NCI-H748 (cell line): ENCODE data around the gene APPL2.
"Not testable (repeated sequence)": the region's sequence is repeated elsewhere in the genome, so short reads cannot be mapped to it uniquely, and the experiment has no call there.

Experiments used
- DNase-seq: peaks from one replicate; lab custom pipeline; 2025; ENCODE audit not compliant: unreplicated experiment; lab: John Stamatoyannopoulos, UW

Gene APPL2

DNA sequence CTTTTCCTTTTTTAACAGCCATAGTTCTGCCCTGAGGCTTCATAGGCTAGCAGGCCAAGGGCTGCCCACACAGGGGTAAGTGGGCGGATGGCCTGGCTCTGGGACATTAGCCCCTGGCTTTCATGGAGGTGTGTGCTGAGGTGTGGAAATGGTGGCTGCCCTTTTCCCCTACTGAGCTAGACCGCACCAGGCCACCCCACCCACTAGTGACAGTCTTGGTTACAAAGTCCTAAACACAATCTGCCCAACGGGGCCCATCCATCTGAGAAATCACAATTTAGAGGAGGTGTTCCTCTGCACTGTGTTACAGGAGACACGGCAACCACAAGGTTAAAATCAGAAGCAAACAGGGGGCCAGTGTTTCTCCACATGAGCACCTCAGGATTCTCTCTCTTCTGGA, 35.6 kb downstream of the APPL2 start:
- no peak for DNase-seq

GRCh38 chr12:105198961-105199360, 37.0 kb downstream of the APPL2 start:
- no peak for DNase-seq

- DNase-seq: no peak
Measured at GRCh38 chr12:105196090-105196489, 39.9 kb downstream of the APPL2 start.

DNA sequence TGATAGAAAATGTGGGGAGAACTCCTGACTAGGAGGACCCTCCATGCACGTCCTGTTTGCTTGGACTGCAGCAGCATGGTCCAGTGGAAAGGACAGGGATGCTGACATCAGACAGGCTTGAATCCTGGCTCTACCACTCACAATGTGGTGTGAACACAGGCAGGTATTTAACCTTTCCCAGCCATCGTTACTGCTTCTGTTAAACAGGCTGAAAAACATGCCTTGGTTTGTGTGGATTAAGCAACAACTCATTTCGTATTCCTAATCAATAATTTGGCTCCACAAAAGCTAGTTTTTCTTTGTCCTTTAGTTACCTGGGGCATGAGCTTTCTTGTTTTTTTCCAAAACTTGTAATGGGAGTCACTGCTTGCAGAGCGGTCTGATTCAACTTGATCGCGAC, 41.0 kb downstream of the APPL2 start:
- DNase-seq: no peak

- DNase-seq: no peak
Measured at GRCh38 chr12:105192624-105193225, 43.2 kb downstream of the APPL2 start.

GRCh38 chr12:105190530-105190929, 45.4 kb downstream of the APPL2 start:
- no peak for DNase-seq

DNA sequence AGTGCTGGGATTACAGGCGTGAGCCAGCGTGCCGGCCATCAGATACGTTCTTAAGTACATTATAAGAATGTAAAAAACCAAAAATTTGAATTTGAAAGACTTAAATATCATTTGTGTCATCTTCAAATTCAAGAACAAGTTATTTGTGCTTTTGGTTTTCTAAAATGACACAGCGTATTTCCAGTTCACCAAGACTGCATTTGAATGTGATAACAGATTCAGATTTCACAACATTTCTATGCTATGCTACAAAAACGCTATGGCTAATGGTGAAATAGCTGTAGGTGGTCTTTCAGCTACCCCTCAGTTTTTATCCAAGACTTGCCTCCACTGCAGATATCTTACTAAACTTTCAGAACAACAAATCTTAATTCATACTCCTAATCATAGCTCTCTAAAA, 46.7 kb downstream of the APPL2 start:
- no peak for DNase-seq

DNA sequence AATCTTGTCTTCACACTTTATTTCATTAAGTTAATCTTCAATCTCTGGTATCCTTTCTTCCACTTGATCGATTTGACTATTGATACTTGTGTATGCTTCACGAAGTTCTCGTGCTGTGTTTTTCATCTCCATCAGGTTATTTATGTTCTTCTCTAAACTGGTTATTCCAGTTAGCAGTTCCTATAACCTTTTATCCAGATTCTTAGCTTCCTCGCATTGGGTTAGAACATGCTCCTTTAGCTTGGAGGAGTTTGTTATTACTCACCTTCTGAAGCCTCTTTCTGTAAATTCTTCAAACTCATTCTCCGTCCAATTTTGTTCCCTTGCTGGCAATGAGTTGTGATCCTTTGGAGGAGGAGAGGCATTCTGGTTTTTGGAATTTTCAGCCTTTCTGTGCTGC, 52.0 kb downstream of the APPL2 start:
- not testable (repeated sequence) for DNase-seq

GRCh38 chr12:105183406-105183805, 52.6 kb downstream of the APPL2 start:
- DNase-seq: not testable (repeated sequence)

DNA sequence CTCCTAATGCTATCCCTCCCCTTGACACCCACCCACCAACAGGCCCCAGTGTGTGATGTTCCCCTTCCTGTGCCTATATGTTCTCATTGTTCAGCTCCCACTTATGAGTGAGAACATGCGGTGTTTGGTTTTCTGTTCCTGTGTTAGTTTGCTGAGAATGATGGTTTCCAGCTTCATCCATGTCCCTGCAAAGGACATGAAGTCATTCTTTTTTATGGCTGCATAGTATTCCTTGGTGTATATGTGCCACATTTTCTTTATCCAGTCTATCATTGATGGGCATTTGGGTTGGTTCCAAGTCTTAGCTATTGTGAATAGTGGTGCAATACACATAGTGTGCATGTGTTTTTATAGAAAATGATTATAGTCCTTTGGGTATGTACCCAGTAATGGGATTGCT, 56.9 kb downstream of the APPL2 start:
- DNase-seq: not testable (repeated sequence)

GRCh38 chr12:105177208-105177607, 58.8 kb downstream of the APPL2 start:
- no peak for DNase-seq

GRCh38 chr12:105175397-105175990, 60.5 kb downstream of the APPL2 start:
- no peak for DNase-seq

DNA sequence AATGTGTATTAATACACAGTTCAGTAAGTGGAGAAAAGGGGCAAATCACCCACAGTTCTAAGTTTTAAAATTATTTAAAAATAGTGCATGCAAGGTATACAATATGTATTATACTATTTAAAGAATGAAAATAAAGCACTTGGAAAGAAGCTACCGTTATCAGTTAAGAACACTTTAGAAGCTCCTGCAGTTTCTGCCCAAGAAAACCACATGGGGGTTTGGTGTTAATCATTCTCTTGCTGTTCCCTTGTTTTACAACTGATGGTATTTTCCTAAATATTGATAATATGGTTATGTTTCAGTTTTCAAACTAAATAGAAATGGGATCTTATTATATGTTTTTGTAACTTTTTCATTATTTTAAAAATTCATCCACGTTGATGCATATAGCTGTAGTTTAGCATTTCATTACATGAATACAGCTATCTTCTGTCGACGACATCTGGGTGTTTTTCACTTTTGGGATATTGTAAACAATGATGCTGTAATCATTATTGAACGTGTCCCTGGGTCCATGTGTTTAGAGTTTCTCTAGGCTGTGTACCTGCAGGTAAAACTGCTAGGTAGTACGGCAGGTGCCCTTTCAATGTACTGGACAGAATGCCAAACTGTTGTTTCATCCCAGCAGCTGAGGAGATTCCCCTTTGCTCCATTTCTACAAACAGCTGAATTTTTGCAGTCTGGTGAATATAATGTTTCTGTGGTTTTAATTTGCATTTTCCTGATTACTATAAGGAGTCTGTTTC, 64.1 kb downstream of the APPL2 start:
- DNase-seq: no peak

- no peak for DNase-seq
Measured at GRCh38 chr12:105170139-105170538, 65.8 kb downstream of the APPL2 start.

DNA sequence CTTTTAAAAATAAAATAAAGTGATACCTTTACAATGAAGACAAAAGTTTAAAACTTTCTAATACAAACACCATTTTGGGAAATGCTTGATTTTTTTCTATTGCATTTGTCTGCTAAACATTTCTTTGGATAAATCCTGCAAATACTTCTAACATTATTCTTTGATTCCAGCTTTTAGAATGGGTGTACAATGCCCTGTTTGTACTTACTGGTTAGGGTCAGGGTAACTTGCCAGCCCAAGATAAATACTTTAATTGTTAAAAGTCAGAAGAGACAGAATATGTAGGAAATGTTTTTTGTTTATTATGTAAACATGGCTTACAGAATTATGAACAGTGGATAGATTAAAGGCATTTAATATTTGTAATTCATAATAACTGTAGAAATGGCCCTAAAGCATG, 68.0 kb downstream of the APPL2 start:
- no peak for DNase-seq

- no peak for DNase-seq
Measured at GRCh38 chr12:105167346-105167745, 68.6 kb downstream of the APPL2 start.

- DNase-seq: no peak
Measured at GRCh38 chr12:105166736-105167135, 69.2 kb downstream of the APPL2 start.

- no peak for DNase-seq
Measured at GRCh38 chr12:105164068-105164467, 71.9 kb downstream of the APPL2 start.

GRCh38 chr12:105162174-105162573, 73.8 kb downstream of the APPL2 start:
- no peak for DNase-seq

DNA sequence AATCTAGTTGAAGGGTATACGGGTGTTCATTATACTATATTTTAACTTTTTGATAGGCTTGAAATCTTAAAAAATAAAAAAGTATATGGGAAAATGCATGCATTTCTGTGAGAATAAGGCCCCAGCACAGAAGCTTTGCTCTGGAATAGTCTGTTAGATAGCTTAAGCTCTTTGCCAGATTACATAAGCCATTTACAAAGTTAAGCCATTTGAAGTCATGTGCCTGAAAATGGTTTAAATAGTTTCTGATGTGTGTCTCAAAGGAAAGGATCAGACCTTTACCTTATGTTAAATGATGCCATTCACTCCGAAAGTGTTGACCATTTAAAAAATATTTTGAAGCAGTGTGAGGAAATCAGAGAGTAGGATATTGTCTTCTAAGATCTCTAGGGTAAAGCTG, 77.1 kb downstream of the APPL2 start:
- no peak for DNase-seq

- no peak for DNase-seq
Measured at GRCh38 chr12:105157606-105158005, 78.4 kb downstream of the APPL2 start.

DNA sequence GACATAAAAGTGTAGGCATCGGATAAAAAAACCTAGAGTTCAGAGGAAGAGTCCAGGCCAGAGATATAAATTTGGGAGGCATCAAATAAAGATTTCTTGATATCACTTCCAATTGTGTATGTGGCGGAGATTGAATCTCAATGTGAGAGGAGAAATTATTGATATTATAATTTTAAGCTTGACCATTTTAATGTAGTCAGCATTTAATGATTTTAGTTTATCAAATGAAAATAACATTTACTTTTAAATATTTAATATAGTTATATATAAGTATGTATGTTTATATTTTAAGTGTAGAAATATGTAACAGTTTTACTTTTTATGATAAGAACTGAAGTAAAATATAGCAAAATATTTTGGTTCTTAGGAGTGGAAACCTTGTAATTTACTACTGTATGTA, 79.7 kb downstream of the APPL2 start:
- no peak for DNase-seq
